ENCODE data around the gene RTN4RL1.

- TF ChIP-seq CTCF (IDR thresholded peaks at IDR 0.05) (no peak), POLR2A (IDR thresholded peaks at IDR 0.05) (peak in 2 of 3 donors; percentile 18 to 47)
These were observed at the start of gene RTN4RL1 for GRCh38 chr17:2025220-2025621.
